Fibroblast of villous mesenchyme (primary cell): Measurements from ENCODE around the gene EIF4EBP2. TPM values are rescaled to one million over a fixed set of nuclear protein-coding genes. Genes with fewer than 3 reads are reported as not detected.

ENCODE experiments used
- DNase-seq: peaks from one replicate; pipeline ENCODE4 v3.0.0-alpha.2; 2010; ENCODE audit warnings: low read depth
- H3K4me3 ChIP-seq: 2 replicates; pipeline ENCODE4 v1.5.1; 2011; ENCODE audit warnings: low read depth, mild to moderate bottlenecking, low read length
- total RNA-seq: library from RNA; depleted of rRNA; stranded (reverse); fragments of >200 nt; gene quantifications from 2 replicates; pipeline ENCODE4 v1.2.3, GENCODE V29; 2012
- TF ChIP-seq, protein P1 (sequence below): IDR thresholded peaks from 2 replicates; pipeline ENCODE4 v1.5.1; 2012; ENCODE audit warnings: low read depth, mild to moderate bottlenecking, low read length; ENCODE audit not compliant: insufficient read depth

EIF4EBP2 gene
- total RNA-seq, 1 donor: 58.7 TPM

DNA sequence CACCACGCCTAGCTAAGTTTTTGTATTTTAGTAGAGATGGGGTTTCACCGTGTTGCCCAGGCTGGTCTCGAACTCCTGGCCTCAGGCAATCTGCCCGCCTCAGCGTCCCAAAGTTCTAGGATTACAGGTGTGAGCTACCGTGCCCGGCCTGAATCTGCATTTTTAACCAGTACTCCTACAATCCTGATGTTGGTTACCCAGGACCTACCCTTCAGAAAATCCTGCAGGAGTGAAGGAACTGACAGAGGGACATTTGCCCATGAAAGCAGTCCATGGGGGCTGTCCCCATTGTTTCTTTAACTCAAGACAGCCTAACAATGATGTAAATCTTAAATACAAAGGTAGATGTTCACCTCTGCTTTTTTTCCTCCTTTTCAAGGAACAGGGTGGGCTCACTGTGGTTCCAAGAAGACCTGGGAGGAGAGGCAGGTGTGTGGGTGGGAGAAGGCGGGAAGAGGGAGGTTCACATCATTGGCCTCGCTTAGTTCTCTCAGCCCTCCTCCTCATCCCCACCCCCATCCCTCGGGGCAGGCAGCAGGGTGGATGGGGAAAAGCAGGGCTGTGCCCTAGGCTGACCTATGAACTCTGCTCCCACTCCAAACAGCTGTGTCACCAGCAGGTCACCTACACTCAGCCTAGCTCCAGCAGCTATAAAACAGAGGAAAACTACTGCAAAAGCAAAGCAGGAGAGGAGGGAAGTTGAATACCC, 35.0 kb upstream of the EIF4EBP2 start:
- no peak overlapping the region for H3K4me3 ChIP-seq
- TF ChIP-seq, protein P1, sequence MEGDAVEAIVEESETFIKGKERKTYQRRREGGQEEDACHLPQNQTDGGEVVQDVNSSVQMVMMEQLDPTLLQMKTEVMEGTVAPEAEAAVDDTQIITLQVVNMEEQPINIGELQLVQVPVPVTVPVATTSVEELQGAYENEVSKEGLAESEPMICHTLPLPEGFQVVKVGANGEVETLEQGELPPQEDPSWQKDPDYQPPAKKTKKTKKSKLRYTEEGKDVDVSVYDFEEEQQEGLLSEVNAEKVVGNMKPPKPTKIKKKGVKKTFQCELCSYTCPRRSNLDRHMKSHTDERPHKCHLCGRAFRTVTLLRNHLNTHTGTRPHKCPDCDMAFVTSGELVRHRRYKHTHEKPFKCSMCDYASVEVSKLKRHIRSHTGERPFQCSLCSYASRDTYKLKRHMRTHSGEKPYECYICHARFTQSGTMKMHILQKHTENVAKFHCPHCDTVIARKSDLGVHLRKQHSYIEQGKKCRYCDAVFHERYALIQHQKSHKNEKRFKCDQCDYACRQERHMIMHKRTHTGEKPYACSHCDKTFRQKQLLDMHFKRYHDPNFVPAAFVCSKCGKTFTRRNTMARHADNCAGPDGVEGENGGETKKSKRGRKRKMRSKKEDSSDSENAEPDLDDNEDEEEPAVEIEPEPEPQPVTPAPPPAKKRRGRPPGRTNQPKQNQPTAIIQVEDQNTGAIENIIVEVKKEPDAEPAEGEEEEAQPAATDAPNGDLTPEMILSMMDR: no peak
- DNase-seq: no peak

DNA sequence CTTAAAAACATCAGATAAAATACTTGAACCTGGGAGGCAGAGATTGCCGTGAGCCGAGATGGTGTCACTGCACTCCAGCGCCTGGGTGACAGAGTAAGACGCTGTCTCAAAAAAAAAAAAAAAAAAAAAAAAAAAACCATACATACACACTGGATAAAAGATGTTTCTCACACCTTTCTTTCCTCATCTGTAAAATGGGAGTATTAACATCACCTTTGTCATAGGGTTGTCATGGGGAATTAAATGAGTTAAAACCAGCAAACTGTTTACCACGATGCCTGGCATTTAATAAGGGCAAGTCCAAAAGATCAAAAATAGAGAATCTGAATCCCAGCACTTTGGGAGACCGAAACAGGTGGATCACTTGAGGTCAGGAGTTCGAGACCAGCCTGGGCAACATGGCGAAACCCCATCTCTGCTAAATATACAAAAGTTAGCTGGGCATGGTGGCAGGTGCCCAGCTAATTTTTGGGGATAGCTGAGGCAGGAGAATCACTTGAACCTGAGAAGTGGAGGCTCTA, 34.4 kb upstream of the EIF4EBP2 start:
- no peak overlapping the region for H3K4me3 ChIP-seq

DNA sequence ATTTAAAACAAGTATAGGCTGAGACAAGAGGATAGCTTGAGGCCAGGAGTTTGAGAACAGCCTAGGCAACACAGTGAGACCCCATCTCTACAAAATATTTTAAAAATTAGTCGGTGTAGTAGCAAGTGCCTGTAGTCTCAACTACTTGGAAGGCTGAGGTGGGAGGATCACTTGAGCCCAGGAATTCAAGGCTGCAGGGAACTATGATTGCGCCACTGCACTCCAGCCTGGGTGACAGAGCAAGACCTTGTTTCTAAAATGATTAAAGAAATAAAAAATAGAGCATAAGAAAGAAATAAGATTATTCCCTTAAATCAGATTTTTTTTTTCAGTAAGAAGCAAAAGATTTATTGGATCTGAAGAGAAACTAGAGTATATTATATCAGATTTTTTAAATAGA, 33.2 kb upstream of the EIF4EBP2 start:
- no peak for DNase-seq
- no peak overlapping the region for H3K4me3 ChIP-seq
- TF ChIP-seq, protein P1: no peak

More for the DNA sequence above, 34.4 kb upstream of the EIF4EBP2 start:
- TF ChIP-seq, protein P1: no peak
- no peak for DNase-seq

DNA sequence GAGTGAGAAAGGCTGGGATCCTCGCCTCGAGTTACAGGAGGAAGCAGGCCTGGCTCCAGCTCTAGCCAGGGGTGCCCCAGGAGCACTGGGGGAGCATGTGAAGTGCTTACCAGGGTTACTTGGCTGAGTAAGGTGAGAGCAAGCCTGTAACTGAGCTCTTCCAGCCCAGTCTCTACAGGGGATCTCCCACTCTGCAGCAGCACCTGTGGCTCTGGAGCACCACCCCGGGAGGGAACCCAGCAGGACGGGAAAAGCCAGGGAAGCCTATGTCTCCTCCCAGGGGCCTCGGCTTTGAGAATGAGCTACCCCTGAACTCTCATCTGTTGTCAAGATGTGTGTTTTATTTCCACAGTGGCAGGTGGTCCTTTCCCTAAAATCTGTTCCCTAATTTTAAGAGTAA, 32.1 kb upstream of the EIF4EBP2 start:
- TF ChIP-seq, protein P1: no peak
- no peak for DNase-seq
- H3K4me3 ChIP-seq: no peak overlapping the region

DNA sequence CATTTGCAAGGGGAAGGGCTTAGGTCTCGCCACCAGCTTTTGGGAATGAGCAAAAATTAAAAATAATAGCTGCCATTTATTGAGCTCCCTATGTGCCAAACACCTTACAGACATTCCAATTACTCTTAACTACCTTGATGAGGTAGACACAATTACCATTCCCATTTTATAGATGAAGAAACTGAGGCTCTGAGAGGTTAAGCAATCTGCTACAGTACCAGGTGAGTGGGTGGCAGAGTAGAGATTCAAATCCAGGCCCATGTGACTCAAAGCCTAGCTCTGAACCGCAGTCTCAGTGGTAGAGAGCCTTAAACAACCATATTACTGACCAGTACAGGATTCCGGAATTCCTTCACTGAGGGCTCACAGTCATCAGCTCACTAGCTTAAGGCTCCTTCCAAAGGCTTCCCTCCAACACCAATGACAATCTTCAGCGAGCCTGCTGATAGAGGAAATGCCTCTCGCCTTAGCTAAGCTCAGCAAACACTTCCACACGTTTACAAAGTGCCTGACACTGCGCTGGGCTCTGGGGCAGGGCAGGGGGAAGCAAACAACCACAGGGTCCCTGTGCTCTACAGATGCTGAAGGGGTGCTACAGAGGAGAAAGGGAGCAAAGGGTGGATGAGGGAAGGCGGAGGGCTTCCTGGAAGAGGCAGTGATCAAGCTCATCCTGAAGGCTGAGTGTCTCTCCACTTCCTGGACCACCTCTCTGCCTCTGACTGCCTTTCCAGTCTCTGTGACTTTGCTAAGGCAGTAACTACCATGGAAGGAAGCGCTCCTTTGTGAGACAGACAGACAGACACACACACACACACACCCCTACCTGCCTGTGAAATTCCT, 28.9 kb upstream of the EIF4EBP2 start:
- peak; percentile 28 for DNase-seq
- H3K4me3 ChIP-seq: no peak overlapping the region
- TF ChIP-seq, protein P1: no peak

DNA sequence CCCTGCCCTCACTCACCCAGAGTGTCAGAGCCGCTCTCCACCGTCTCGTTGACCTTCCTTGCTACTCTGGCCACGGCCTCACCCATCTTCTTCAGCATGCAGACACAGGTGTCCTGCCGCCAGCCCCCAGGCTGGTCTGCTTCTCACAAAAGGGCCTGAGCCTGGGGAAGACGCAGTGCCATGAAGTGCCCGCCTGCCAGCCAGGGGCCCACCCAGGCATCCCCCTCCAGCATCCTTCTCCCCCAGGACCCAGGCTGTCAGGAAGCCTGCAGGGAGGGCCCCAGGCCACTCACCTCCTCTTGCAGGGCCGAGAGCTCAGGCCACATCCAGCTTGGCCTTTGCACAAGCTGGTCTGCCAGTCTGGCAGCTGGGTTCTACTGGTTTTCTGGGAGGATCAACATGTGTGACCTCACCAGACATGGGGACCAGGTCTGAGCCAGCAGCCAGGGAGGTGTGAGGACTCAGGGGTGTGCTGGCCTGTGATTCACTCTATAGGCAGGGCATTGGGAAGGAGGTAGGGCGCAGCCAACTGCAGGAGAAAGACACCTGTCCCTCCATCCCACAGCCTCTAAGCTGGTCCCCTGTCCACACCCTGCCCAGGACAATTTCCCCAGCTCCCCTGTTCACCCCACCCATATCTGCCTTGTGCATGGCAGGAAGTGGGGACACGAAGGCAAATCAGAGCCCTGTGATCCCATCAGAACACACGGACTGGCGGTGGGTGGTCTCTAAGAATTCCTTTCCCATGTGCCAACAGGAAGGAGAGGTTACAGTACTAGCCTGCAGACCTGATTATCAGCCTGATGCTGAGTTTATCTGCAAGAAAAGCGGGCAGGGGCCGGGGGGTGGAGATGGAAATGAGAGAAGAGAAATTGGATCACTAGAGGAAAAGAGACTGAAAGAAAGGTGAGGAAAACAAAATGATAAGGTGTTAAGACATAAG, 27.2 kb upstream of the EIF4EBP2 start:
- TF ChIP-seq, protein P1: no peak
- DNase-seq: peak; percentile 58
- H3K4me3 ChIP-seq: no peak overlapping the region
